HepG2 (cell line): ENCODE data around the gene IQCH. TPM values are rescaled to one million over a fixed set of nuclear protein-coding genes. Genes with fewer than 3 reads are reported as not detected.

ENCODE experiments used
- AGO1 ChIP-seq: fragments of 200-400 bp; formaldehyde crosslinking; IDR thresholded peaks from 2 replicates; pipeline ENCODE4 v1.6.1; 2017; ENCODE audit warnings: mild to moderate bottlenecking, low read depth, low read length, moderate library complexity; ENCODE audit not compliant: poor library complexity, severe bottlenecking
- ARNTL ChIP-seq: sonication (generic); formaldehyde crosslinking; IDR thresholded peaks from 2 replicates; pipeline ENCODE4 v1.4.0; 2020; ENCODE audit warnings: mild to moderate bottlenecking, missing genetic modification reagents
- ATF7-NPFF ChIP-seq: sonication (generic); formaldehyde crosslinking; IDR thresholded peaks from 2 replicates; pipeline ENCODE4 v1.8.1; 2023; ENCODE audit warnings: mild to moderate bottlenecking, low read depth, missing genetic modification reagents, moderate library complexity
- GATAD2A ChIP-seq: IDR thresholded peaks from 2 replicates; pipeline ENCODE4 v1.6.1; 2016
- MAZ ChIP-seq, 2 experiments: sonication (generic) in 1 of 2; formaldehyde crosslinking in 1 of 2; IDR thresholded peaks; 2 replicates each; pipeline versions ENCODE4 v1.5.0 to v1.6.1; 2012 to 2020; ENCODE audit warnings: low read depth in 2 of 2, mild to moderate bottlenecking in 2 of 2, borderline replicate concordance in 1 of 2, improper control_type of control experiment in 1 of 2, low read length in 1 of 2, missing genetic modification reagents in 1 of 2, moderate library complexity in 1 of 2
- MYNN ChIP-seq: sonication (generic); formaldehyde crosslinking; IDR thresholded peaks from 2 replicates; pipeline ENCODE4 v1.4.0; 2020; ENCODE audit warnings: mild to moderate bottlenecking, low read depth, missing genetic modification reagents
- SP1 ChIP-seq, 2 experiments: fragments of 450-650 bp in 1 of 2; sonication (generic) in 1 of 2; formaldehyde crosslinking in 1 of 2; IDR thresholded peaks; 2 replicates each; pipeline versions ENCODE4 v1.4.0 to v1.6.1; 2016 to 2020; ENCODE audit warnings: missing genetic modification reagents in 1 of 2
- STAG1 ChIP-seq: sonication (generic); formaldehyde crosslinking; IDR thresholded peaks from 2 replicates; pipeline ENCODE4 v1.4.0; 2020; ENCODE audit warnings: missing genetic modification reagents
- TCF7L2 ChIP-seq: IDR thresholded peaks from 2 replicates; pipeline ENCODE4 v1.6.1; 2011; ENCODE audit warnings: mild to moderate bottlenecking, low read depth, low read length, moderate library complexity
- ZFP36L2 ChIP-seq: sonication (generic); formaldehyde crosslinking; IDR thresholded peaks from 2 replicates; pipeline ENCODE4 v1.4.0; 2020; ENCODE audit warnings: missing genetic modification reagents
- ZMYM4 ChIP-seq: sonication (generic); formaldehyde crosslinking; IDR thresholded peaks from 2 replicates; pipeline ENCODE4 v1.8.1; 2023; ENCODE audit warnings: mild to moderate bottlenecking, missing genetic modification reagents
- ZNF12 ChIP-seq: sonication (generic); formaldehyde crosslinking; IDR thresholded peaks from 2 replicates; pipeline ENCODE4 v1.5.0; 2020; ENCODE audit warnings: missing genetic modification reagents
- ZNF143 ChIP-seq: sonication (generic); formaldehyde crosslinking; IDR thresholded peaks from 2 replicates; pipeline ENCODE4 v1.4.0; 2020; ENCODE audit warnings: missing genetic modification reagents
- ZNF230 ChIP-seq: sonication (generic); formaldehyde crosslinking; IDR thresholded peaks from 2 replicates; pipeline ENCODE4 v1.4.0; 2020; ENCODE audit warnings: mild to moderate bottlenecking, missing genetic modification reagents
- ZNF333 ChIP-seq: sonication (generic); formaldehyde crosslinking; IDR thresholded peaks from 2 replicates; pipeline ENCODE4 v1.4.0; 2020; ENCODE audit warnings: mild to moderate bottlenecking, missing genetic modification reagents, borderline replicate concordance
- ZNF451 ChIP-seq: sonication (generic); formaldehyde crosslinking; IDR thresholded peaks from 2 replicates; pipeline ENCODE4 v1.5.0; 2020; ENCODE audit warnings: mild to moderate bottlenecking, missing genetic modification reagents
- ZNF468 ChIP-seq: sonication (generic); formaldehyde crosslinking; IDR thresholded peaks from 2 replicates; pipeline ENCODE4 v1.8.0; 2022; ENCODE audit warnings: mild to moderate bottlenecking, moderate library complexity, missing genetic modification reagents
- ZNF598 ChIP-seq: sonication (generic); formaldehyde crosslinking; IDR thresholded peaks from 2 replicates; pipeline ENCODE4 v1.5.1; 2020; ENCODE audit warnings: mild to moderate bottlenecking, missing genetic modification reagents, borderline replicate concordance
- ZNF737 ChIP-seq: sonication (generic); formaldehyde crosslinking; IDR thresholded peaks from 2 replicates; pipeline ENCODE4 v1.5.0; 2020; ENCODE audit warnings: missing genetic modification reagents, mild to moderate bottlenecking, borderline replicate concordance
- ZNF781 ChIP-seq: sonication (generic); formaldehyde crosslinking; IDR thresholded peaks from 2 replicates; pipeline ENCODE4 v1.5.1; 2020; ENCODE audit warnings: borderline replicate concordance, mild to moderate bottlenecking, missing genetic modification reagents; ENCODE audit errors: not compliant biosample characterization
- polyA plus RNA-seq, 8 experiments: library from polyadenylated mRNA; depleted of rRNA in 3 of 8; stranded (reverse) in 7 of 8; unstranded in 1 of 8; fragments of >200 nt; fragmentation: Illumina TruSeq in 4 of 8; extraction: Trizol in 4 of 8; gene quantifications; 2 replicates each; pipeline versions ENCODE4 v1.2.1 to v1.2.3, GENCODE V29; 2011 to 2016; ENCODE audit warnings: low read depth in 4 of 8, missing spikeins in 1 of 8, mixed read lengths in 1 of 8; ENCODE audit not compliant: insufficient read depth in 1 of 8
- total RNA-seq, 5 experiments: library from RNA; depleted of rRNA; stranded (reverse); fragments of >200 nt; fragmentation: Illumina TruSeq; extraction: Trizol; gene quantifications; 2 replicates each; pipeline ENCODE4 v1.2.3, GENCODE V29; 2016; ENCODE audit warnings: low read depth in 1 of 5
- TF ChIP-seq, protein P1 (sequence below): sonication (generic); formaldehyde crosslinking; IDR thresholded peaks from 2 replicates; pipeline ENCODE4 v1.5.0; 2020; ENCODE audit warnings: mild to moderate bottlenecking, missing genetic modification reagents, moderate library complexity
- TF ChIP-seq, protein P2 (sequence below): sonication (generic); formaldehyde crosslinking; IDR thresholded peaks from 2 replicates; pipeline ENCODE4 v1.5.1; 2020; ENCODE audit warnings: mild to moderate bottlenecking, missing genetic modification reagents, borderline replicate concordance
- TF ChIP-seq, protein P3 (sequence below): sonication (generic); formaldehyde crosslinking; IDR thresholded peaks from 2 replicates; pipeline ENCODE4 v1.5.0; 2020; ENCODE audit warnings: mild to moderate bottlenecking, missing genetic modification reagents
- TF ChIP-seq, protein P4 (sequence below): sonication (generic); formaldehyde crosslinking; IDR thresholded peaks from 2 replicates; pipeline ENCODE4 v1.5.0; 2020; ENCODE audit warnings: missing genetic modification reagents

The IQCH gene
- total and polyA plus RNA-seq, 2 of the 13 experiments (the other 11 are each of a cell fraction or from before 2014, with no cell fraction given) = 0.16 to 0.55 TPM

DNA sequence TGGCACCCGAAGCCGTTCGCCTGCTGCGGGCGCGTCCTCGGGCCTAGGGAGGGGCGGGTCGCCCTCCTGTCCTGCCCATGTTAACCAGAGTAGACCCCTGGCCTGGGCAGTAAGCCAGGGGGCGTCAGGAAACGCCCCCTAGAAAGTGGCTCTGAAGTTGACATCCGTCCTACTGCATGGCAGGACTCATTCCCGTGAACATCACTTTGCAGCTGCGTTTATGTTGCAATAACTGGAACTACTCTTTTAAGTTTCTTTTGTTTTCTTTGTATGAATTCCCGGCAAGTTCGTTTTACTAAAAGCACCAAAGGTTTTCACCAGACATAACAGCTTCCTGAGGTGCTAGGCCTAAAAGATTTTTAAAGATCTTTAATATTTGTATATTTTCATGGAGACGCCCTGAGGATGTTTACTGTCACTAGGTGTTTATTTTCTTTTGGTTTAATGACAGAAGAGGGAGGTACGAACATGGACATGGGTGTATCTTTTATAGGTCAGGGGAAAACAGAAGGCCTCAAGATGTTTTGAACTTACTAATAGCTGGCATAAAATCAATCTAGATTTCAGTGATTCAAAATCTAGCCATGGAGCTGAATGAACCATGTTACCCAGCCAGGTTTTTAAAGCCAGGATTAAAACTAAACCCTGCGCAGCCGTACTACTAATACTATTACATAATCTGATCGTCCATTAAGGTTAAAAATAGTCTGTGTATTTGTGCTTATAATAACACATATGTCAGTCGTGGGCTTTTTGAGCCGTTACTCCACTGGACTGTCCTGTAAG, 267.4 kb downstream of the IQCH start (continued):
- TF ChIP-seq, protein P1, sequence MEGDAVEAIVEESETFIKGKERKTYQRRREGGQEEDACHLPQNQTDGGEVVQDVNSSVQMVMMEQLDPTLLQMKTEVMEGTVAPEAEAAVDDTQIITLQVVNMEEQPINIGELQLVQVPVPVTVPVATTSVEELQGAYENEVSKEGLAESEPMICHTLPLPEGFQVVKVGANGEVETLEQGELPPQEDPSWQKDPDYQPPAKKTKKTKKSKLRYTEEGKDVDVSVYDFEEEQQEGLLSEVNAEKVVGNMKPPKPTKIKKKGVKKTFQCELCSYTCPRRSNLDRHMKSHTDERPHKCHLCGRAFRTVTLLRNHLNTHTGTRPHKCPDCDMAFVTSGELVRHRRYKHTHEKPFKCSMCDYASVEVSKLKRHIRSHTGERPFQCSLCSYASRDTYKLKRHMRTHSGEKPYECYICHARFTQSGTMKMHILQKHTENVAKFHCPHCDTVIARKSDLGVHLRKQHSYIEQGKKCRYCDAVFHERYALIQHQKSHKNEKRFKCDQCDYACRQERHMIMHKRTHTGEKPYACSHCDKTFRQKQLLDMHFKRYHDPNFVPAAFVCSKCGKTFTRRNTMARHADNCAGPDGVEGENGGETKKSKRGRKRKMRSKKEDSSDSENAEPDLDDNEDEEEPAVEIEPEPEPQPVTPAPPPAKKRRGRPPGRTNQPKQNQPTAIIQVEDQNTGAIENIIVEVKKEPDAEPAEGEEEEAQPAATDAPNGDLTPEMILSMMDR = 0 out of 2 replicates have a peak, but pooled peaks have one; percentile 9
- TF ChIP-seq, protein P2, sequence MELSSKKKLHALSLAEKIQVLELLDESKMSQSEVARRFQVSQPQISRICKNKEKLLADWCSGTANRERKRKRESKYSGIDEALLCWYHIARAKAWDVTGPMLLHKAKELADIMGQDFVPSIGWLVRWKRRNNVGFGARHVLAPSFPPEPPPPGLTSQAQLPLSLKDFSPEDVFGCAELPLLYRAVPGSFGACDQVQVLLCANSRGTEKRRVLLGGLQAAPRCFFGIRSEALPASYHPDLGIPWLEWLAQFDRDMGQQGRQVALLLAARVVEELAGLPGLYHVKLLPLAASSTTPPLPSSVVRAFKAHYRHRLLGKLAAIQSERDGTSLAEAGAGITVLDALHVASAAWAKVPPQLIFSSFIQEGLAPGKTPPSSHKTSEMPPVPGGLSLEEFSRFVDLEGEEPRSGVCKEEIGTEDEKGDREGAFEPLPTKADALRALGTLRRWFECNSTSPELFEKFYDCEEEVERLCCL (CRISPR knock-in tag) = no peak
- no peak for TF ChIP-seq ZMYM4 (CRISPR knock-in tag)
- no peak for TF ChIP-seq ATF7-NPFF (CRISPR knock-in tag)
- no peak for TF ChIP-seq ZFP36L2 (CRISPR knock-in tag)
- no peak for TF ChIP-seq ZNF451
- no peak for TF ChIP-seq STAG1 (CRISPR knock-in tag)
- no peak for TF ChIP-seq ARNTL (CRISPR knock-in tag)
- no peak for TF ChIP-seq ZNF143
- TF ChIP-seq ZNF598 (CRISPR knock-in tag) = peak; percentile 77; the same call in 1 of the 2 replicates
- no peak for TF ChIP-seq ZNF12 (CRISPR knock-in tag)
- TF ChIP-seq TCF7L2 = no peak
- no peak for TF ChIP-seq AGO1
- no peak for TF ChIP-seq GATAD2A (CRISPR knock-in tag)
- TF ChIP-seq, protein P3, sequence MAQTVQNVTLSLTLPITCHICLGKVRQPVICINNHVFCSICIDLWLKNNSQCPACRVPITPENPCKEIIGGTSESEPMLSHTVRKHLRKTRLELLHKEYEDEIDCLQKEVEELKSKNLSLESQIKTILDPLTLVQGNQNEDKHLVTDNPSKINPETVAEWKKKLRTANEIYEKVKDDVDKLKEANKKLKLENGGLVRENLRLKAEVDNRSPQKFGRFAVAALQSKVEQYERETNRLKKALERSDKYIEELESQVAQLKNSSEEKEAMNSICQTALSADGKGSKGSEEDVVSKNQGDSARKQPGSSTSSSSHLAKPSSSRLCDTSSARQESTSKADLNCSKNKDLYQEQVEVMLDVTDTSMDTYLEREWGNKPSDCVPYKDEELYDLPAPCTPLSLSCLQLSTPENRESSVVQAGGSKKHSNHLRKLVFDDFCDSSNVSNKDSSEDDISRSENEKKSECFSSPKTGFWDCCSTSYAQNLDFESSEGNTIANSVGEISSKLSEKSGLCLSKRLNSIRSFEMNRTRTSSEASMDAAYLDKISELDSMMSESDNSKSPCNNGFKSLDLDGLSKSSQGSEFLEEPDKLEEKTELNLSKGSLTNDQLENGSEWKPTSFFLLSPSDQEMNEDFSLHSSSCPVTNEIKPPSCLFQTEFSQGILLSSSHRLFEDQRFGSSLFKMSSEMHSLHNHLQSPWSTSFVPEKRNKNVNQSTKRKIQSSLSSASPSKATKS (CRISPR knock-in tag) = no peak
- no peak for TF ChIP-seq ZNF781 (CRISPR knock-in tag)
- TF ChIP-seq ZNF468 (CRISPR knock-in tag) = no peak
- no peak for TF ChIP-seq ZNF230 (CRISPR knock-in tag)
- TF ChIP-seq, protein P4, sequence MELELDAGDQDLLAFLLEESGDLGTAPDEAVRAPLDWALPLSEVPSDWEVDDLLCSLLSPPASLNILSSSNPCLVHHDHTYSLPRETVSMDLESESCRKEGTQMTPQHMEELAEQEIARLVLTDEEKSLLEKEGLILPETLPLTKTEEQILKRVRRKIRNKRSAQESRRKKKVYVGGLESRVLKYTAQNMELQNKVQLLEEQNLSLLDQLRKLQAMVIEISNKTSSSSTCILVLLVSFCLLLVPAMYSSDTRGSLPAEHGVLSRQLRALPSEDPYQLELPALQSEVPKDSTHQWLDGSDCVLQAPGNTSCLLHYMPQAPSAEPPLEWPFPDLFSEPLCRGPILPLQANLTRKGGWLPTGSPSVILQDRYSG (CRISPR knock-in tag) = no peak
- no peak for TF ChIP-seq ZNF333 (CRISPR knock-in tag)
- no peak for TF ChIP-seq SP1 (IDR thresholded peaks at IDR 0.05)
- TF ChIP-seq SP1 (CRISPR knock-in tag; IDR thresholded peaks at IDR 0.05) = no peak
- TF ChIP-seq MYNN = no peak
- no peak for TF ChIP-seq ZNF737 (CRISPR knock-in tag)
- no peak for TF ChIP-seq MAZ (IDR thresholded peaks at IDR 0.05; ENCODE audit: borderline replicate concordance, low read depth, low read length)
- TF ChIP-seq MAZ (CRISPR knock-in tag; IDR thresholded peaks at IDR 0.05; ENCODE audit: low read depth) = no peak
